ENCODE data around the gene ATP13A3.
A peak's percentile ranks its signal among the peaks of the same experiment; 100 is the strongest.
"Not testable (repeated sequence)": the region's sequence is repeated elsewhere in the genome, so short reads cannot be mapped to it uniquely, and the experiment has no call there.

The ATP13A3 gene

DNA sequence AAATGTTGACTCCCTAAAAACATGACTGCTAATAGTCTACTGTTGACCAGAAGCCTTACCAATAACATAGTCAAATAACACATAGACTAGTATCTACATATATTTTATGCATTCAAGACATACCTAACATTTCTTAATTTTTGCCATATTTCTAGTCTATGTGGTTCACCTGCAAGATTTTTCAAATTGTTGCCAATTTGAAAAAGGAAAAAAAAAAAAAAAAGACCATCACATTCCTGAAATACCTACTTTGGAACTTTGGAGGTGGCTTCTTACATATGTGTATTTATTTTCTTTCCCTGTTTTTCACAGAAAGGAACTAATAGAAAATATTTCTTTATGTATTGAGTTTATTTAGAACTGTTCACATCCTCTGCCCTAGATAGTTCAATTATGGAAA, 13.4 kb upstream of the ATP13A3 start:
- Histone ChIP-seq H2BK5ac (ENCODE audit: low read length) (no peak overlapping the region), H3K18ac (ENCODE audit: low read length) (no peak overlapping the region), H3K4me2 (ENCODE audit: insufficient read depth, low read length, poor library complexity, severe bottlenecking) (no peak overlapping the region), H3K27me3 (ENCODE audit: control insufficient read depth in 3 of 3, insufficient read depth in 3 of 3, low read depth in 1 of 3, low read length in 3 of 3) (no peaks in the 10 kb centered on the region), H3K4ac (ENCODE audit: low read length) (no peak overlapping the region), H3K27ac (replicated peaks; ENCODE audit: low read length) (no peak overlapping the region), H2BK15ac (ENCODE audit: low read length) (no peak overlapping the region), H3K23ac (ENCODE audit: low read depth, low read length, poor library complexity) (no peak overlapping the region), H3K4me3 (ENCODE audit: low read length in 2 of 2) (no peak overlapping the region), H2BK12ac (ENCODE audit: low read length) (no peak overlapping the region), H4K8ac (ENCODE audit: low read depth, low read length) (no peak overlapping the region), H4K91ac (ENCODE audit: low read depth, low read length, poor library complexity) (no peak overlapping the region), H3K79me1 (ENCODE audit: low read depth, low read length) (no peaks in the 10 kb centered on the region), H2AFZ (ENCODE audit: low read length) (no peak overlapping the region), H3K9ac (ENCODE audit: low read depth, low read length, poor library complexity) (no peak overlapping the region), H2BK120ac (ENCODE audit: low read depth, low read length) (no peak overlapping the region), H3K4me1 (ENCODE audit: control insufficient read depth in 2 of 2, insufficient read depth in 1 of 2, low read depth in 1 of 2, low read length in 2 of 2) (peaks cover 0 to 5% of the 10 kb centered on the region in 2 donors), H3K36me3 (replicated peaks in 1 of 2; ENCODE audit: control insufficient read depth in 2 of 2, insufficient read depth in 2 of 2, low read length in 2 of 2) (no peaks in the 10 kb centered on the region), H3K14ac (ENCODE audit: low read length) (no peak overlapping the region), H2AK5ac (ENCODE audit: low read depth, low read length) (no peak overlapping the region), H3K9me3 (replicated peaks in 1 of 2; ENCODE audit: control insufficient read depth in 2 of 2, insufficient read depth in 1 of 2, low read depth in 1 of 2, low read length in 2 of 2) (no peaks in the 10 kb centered on the region)
- DNase-seq (ENCODE audit: low spot score): no peak

DNA sequence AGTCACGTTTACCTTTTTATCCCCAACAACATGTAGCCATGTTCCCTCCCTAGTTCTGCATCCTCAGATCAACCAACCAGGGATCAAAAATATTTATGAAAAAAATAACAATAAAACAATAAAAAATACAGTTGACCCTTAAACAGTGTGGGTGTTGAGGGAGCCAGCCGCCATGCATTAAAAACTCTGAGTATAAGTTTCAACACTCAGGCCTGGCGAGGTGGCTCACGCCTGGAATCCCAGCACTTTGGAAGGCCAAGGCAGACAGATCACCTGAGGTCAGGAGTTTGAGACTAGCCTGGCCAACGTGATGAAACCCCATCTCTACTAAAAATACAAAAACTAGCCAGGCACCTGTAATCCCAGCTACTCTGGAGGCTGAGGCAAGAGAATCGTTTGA, 12.7 kb upstream of the ATP13A3 start:
- not testable (repeated sequence) for H2BK15ac ChIP-seq (ENCODE audit: low read length); H2AFZ ChIP-seq (ENCODE audit: low read length); H3K4me1 ChIP-seq (ENCODE audit: control insufficient read depth in 2 of 2, insufficient read depth in 1 of 2, low read depth in 1 of 2, low read length in 2 of 2); H3K4ac ChIP-seq (ENCODE audit: low read length); H3K79me1 ChIP-seq (ENCODE audit: low read depth, low read length); H3K36me3 ChIP-seq (replicated peaks in 1 of 2; ENCODE audit: control insufficient read depth in 2 of 2, insufficient read depth in 2 of 2, low read length in 2 of 2); H3K23ac ChIP-seq (ENCODE audit: low read depth, low read length, poor library complexity); H3K27ac ChIP-seq (replicated peaks; ENCODE audit: low read length); H4K91ac ChIP-seq (ENCODE audit: low read depth, low read length, poor library complexity); H2BK12ac ChIP-seq (ENCODE audit: low read length); H3K18ac ChIP-seq (ENCODE audit: low read length); H2BK5ac ChIP-seq (ENCODE audit: low read length); H3K4me2 ChIP-seq (ENCODE audit: insufficient read depth, low read length, poor library complexity, severe bottlenecking); H2BK120ac ChIP-seq (ENCODE audit: low read depth, low read length); H3K14ac ChIP-seq (ENCODE audit: low read length); H4K8ac ChIP-seq (ENCODE audit: low read depth, low read length); DNase-seq (ENCODE audit: low spot score); H3K4me3 ChIP-seq (ENCODE audit: low read length in 2 of 2); H2AK5ac ChIP-seq (ENCODE audit: low read depth, low read length); H3K9ac ChIP-seq (ENCODE audit: low read depth, low read length, poor library complexity); H3K27me3 ChIP-seq (ENCODE audit: control insufficient read depth in 3 of 3, insufficient read depth in 3 of 3, low read depth in 1 of 3, low read length in 3 of 3); H3K9me3 ChIP-seq (replicated peaks in 1 of 2; ENCODE audit: control insufficient read depth in 2 of 2, insufficient read depth in 1 of 2, low read depth in 1 of 2, low read length in 2 of 2)
- WGBS, 2 donors (ENCODE audit: extremely low coverage in 2 of 2, insufficient read length in 2 of 2, insufficient replicate concordance in 1 of 2): no CpG with 5 or more reads among the region's 6 CpGs

DNA sequence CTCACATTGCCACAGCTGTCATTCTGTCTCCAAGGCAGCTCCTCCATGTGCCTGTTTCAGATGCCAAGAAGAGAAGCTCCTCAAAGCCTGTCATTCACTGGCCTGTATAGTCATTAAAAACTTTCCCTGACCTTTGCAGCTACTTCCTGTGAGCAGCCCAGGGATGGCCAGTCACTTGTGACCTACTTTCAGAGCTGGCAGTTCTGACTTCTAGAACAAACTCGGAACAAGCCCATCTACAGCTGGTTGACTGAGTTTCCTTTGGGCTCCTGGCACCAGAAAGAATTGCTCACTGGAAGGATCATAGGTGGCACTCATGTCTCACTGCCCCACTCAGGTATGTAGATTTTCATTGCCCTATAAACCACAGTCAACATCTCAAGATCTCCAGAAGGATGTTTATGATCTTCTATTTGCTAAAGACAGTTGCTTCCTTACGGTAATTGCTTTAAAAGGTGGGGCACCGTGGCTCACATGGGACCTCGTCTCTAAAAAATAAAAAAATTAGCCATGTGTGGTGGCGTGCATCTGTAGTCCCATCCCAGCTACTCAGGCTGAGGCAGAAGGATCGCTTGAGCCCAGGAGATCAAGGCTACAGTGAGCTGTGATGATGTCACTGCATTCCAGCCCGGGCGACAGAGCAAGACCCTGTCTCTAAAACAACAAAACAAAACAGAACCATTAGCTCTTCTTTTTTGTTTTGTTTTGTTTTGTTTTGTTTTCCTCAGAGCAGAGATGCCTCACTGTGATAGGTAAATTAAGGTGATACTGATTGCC, 11.2 kb upstream of the ATP13A3 start:
- H2AK5ac ChIP-seq (ENCODE audit: low read depth, low read length): no peak overlapping the region
- no peak overlapping the region for H2BK120ac ChIP-seq (ENCODE audit: low read depth, low read length)
- no peak overlapping the region for H2BK5ac ChIP-seq (ENCODE audit: low read length)
- H4K91ac ChIP-seq (ENCODE audit: low read depth, low read length, poor library complexity): no peak overlapping the region
- peak overlapping the region; percentile 59 for H2AFZ ChIP-seq (ENCODE audit: low read length)
- H3K4me3 ChIP-seq (ENCODE audit: low read length in 2 of 2): no peak overlapping the region
- no peaks in the 10 kb centered on the region for H3K27me3 ChIP-seq (ENCODE audit: control insufficient read depth in 3 of 3, insufficient read depth in 3 of 3, low read depth in 1 of 3, low read length in 3 of 3)
- no peaks in the 10 kb centered on the region for H3K79me1 ChIP-seq (ENCODE audit: low read depth, low read length)
- no peak overlapping the region for H4K8ac ChIP-seq (ENCODE audit: low read depth, low read length)
- no peak overlapping the region for H3K4ac ChIP-seq (ENCODE audit: low read length)
- no peak overlapping the region for H3K4me2 ChIP-seq (ENCODE audit: insufficient read depth, low read length, poor library complexity, severe bottlenecking)
- H2BK12ac ChIP-seq (ENCODE audit: low read length): no peak overlapping the region
- no peaks in the 10 kb centered on the region for H3K36me3 ChIP-seq (replicated peaks in 1 of 2; ENCODE audit: control insufficient read depth in 2 of 2, insufficient read depth in 2 of 2, low read length in 2 of 2)
- no peak overlapping the region for H3K9ac ChIP-seq (ENCODE audit: low read depth, low read length, poor library complexity)
- H3K9me3 ChIP-seq (replicated peaks in 1 of 2; ENCODE audit: control insufficient read depth in 2 of 2, insufficient read depth in 1 of 2, low read depth in 1 of 2, low read length in 2 of 2): peaks cover 0 to 2% of the 10 kb centered on the region in 2 donors
- H3K27ac ChIP-seq (replicated peaks; ENCODE audit: low read length): no peak overlapping the region
- no peak overlapping the region for H3K23ac ChIP-seq (ENCODE audit: low read depth, low read length, poor library complexity)
- no peak overlapping the region for H2BK15ac ChIP-seq (ENCODE audit: low read length)
- DNase-seq (ENCODE audit: low spot score): no peak
- no peak overlapping the region for H3K18ac ChIP-seq (ENCODE audit: low read length)
- no peak overlapping the region for H3K14ac ChIP-seq (ENCODE audit: low read length)
- peaks cover 0 to 5% of the 10 kb centered on the region in 2 donors for H3K4me1 ChIP-seq (ENCODE audit: control insufficient read depth in 2 of 2, insufficient read depth in 1 of 2, low read depth in 1 of 2, low read length in 2 of 2)
- no CpG with 5 or more reads among the region's 8 CpGs for WGBS, 2 donors (ENCODE audit: extremely low coverage in 2 of 2, insufficient read length in 2 of 2, insufficient replicate concordance in 1 of 2)

DNA sequence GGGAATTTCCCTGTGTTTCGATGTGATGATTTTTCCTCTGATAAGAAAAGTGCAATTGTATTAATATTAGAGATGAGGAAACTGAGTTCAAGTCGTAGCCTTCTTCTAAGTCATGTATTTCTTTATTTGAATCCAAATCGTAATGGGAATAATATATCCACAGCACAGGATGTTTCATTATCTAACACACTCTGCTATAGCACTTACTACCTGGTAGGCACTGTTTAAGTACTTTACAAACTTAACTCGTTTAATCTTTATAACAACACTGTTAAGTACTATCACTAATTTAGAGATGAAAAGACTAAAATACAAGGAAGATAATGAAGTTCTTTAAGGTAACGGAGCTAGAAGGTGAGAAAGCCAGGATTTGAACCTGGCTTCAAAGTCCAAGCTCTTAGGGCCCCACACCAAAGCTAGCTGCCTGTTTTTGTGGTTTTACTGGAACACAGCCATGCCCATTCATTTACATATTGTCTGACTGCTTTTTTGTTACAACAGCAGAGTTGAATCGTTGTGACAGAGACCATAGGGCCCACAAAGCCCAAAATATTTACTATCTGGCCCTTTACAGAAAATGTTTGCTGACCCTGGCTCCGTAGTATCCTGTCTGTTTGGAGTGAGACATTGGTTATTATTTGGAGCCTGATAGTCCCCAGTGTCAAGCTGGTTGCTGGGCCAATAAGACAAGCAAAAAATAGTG, 9.6 kb upstream of the ATP13A3 start:
- Histone ChIP-seq H3K4me2 (ENCODE audit: insufficient read depth, low read length, poor library complexity, severe bottlenecking) (no peak overlapping the region), H3K79me1 (ENCODE audit: low read depth, low read length) (no peaks in the 10 kb centered on the region), H2BK120ac (ENCODE audit: low read depth, low read length) (no peak overlapping the region), H3K9ac (ENCODE audit: low read depth, low read length, poor library complexity) (no peak overlapping the region), H3K4me3 (ENCODE audit: low read length in 2 of 2) (no peak overlapping the region), H2AK5ac (ENCODE audit: low read depth, low read length) (no peak overlapping the region), H3K27me3 (ENCODE audit: control insufficient read depth in 3 of 3, insufficient read depth in 3 of 3, low read depth in 1 of 3, low read length in 3 of 3) (no peaks in the 10 kb centered on the region), H3K18ac (ENCODE audit: low read length) (no peak overlapping the region), H4K91ac (ENCODE audit: low read depth, low read length, poor library complexity) (no peak overlapping the region), H2BK15ac (ENCODE audit: low read length) (no peak overlapping the region), H4K8ac (ENCODE audit: low read depth, low read length) (no peak overlapping the region), H3K4ac (ENCODE audit: low read length) (no peak overlapping the region), H3K9me3 (replicated peaks in 1 of 2; ENCODE audit: control insufficient read depth in 2 of 2, insufficient read depth in 1 of 2, low read depth in 1 of 2, low read length in 2 of 2) (peaks cover 0 to 2% of the 10 kb centered on the region in 2 donors), H2BK5ac (ENCODE audit: low read length) (no peak overlapping the region), H3K14ac (ENCODE audit: low read length) (no peak overlapping the region), H2BK12ac (ENCODE audit: low read length) (no peak overlapping the region), H2AFZ (ENCODE audit: low read length) (no peak overlapping the region), H3K4me1 (ENCODE audit: control insufficient read depth in 2 of 2, insufficient read depth in 1 of 2, low read depth in 1 of 2, low read length in 2 of 2) (peaks cover 0 to 5% of the 10 kb centered on the region in 2 donors), H3K36me3 (replicated peaks in 1 of 2; ENCODE audit: control insufficient read depth in 2 of 2, insufficient read depth in 2 of 2, low read length in 2 of 2) (no peaks in the 10 kb centered on the region), H3K27ac (replicated peaks; ENCODE audit: low read length) (no peak overlapping the region), H3K23ac (ENCODE audit: low read depth, low read length, poor library complexity) (no peak overlapping the region)
- WGBS, 2 donors (ENCODE audit: extremely low coverage in 2 of 2, insufficient read length in 2 of 2, insufficient replicate concordance in 1 of 2): no CpG with 5 or more reads among the region's 7 CpGs
- no peak for DNase-seq (ENCODE audit: low spot score)

Data from neuronal stem cell (in vitro differentiated cells).